Measurements from ENCODE around the gene KLHL29.
A peak's percentile ranks its signal among the peaks of the same experiment; 100 is the strongest.

KLHL29 gene

GRCh38 chr2:23549821-23550530 is 165.0 kb downstream of the KLHL29 start:
- no peak for DNase-seq (ENCODE audit: low read depth, low spot score)

GRCh38 chr2:23550553-23550952 is 165.6 kb downstream of the KLHL29 start:
- no peak for DNase-seq (ENCODE audit: low read depth, low spot score)

- no peak for DNase-seq (ENCODE audit: low read depth, low spot score)
Measured at GRCh38 chr2:23551875-23552274, 166.9 kb downstream of the KLHL29 start.

- DNase-seq (ENCODE audit: low read depth, low spot score): no peak
Measured at GRCh38 chr2:23553561-23553960, 168.6 kb downstream of the KLHL29 start.

GRCh38 chr2:23554054-23554697 is 169.2 kb downstream of the KLHL29 start:
- DNase-seq (ENCODE audit: low read depth, low spot score): no peak

- DNase-seq (ENCODE audit: low read depth, low spot score): no peak
Measured at GRCh38 chr2:23555944-23556343, 171.0 kb downstream of the KLHL29 start.

GRCh38 chr2:23556929-23557328 is 171.9 kb downstream of the KLHL29 start:
- no peak for DNase-seq (ENCODE audit: low read depth, low spot score)

- DNase-seq (ENCODE audit: low read depth, low spot score): no peak
Measured at GRCh38 chr2:23557455-23557854, 172.5 kb downstream of the KLHL29 start.

- no peak for DNase-seq (ENCODE audit: low read depth, low spot score)
Measured at GRCh38 chr2:23559561-23560239, 174.7 kb downstream of the KLHL29 start.

- DNase-seq (ENCODE audit: low read depth, low spot score): no peak
Measured at GRCh38 chr2:23561088-23561487, 176.1 kb downstream of the KLHL29 start.

- no peak for DNase-seq (ENCODE audit: low read depth, low spot score)
Measured at GRCh38 chr2:23561544-23561943, 176.6 kb downstream of the KLHL29 start.

- DNase-seq (ENCODE audit: low read depth, low spot score): no peak
Measured at GRCh38 chr2:23562143-23562542, 177.2 kb downstream of the KLHL29 start.

GRCh38 chr2:23563151-23563550 is 178.2 kb downstream of the KLHL29 start:
- no peak for DNase-seq (ENCODE audit: low read depth, low spot score)

GRCh38 chr2:23563673-23564614 is 179.0 kb downstream of the KLHL29 start:
- peak; percentile 76 for DNase-seq (ENCODE audit: low read depth, low spot score)

- DNase-seq (ENCODE audit: low read depth, low spot score): peak; percentile 67
Measured at GRCh38 chr2:23564615-23564960, 179.6 kb downstream of the KLHL29 start.

- DNase-seq (ENCODE audit: low read depth, low spot score): no peak
Measured at GRCh38 chr2:23565374-23565773, 180.4 kb downstream of the KLHL29 start.

GRCh38 chr2:23565814-23566213 is 180.8 kb downstream of the KLHL29 start:
- DNase-seq (ENCODE audit: low read depth, low spot score): no peak

GRCh38 chr2:23566241-23567142 is 181.5 kb downstream of the KLHL29 start:
- peak; percentile 61 for DNase-seq (ENCODE audit: low read depth, low spot score)

- DNase-seq (ENCODE audit: low read depth, low spot score): no peak
Measured at GRCh38 chr2:23567161-23567756, 182.3 kb downstream of the KLHL29 start.

- DNase-seq (ENCODE audit: low read depth, low spot score): no peak
Measured at GRCh38 chr2:23568211-23568610, 183.2 kb downstream of the KLHL29 start.
